ENCODE measurements around the gene FXYD7. TPM values are rescaled to one million over a fixed set of nuclear protein-coding genes. Genes with fewer than 3 reads are reported as not detected.

FXYD7 gene
- total RNA-seq, 2 experiments from 2014 or later: 0.50 to 6.1 TPM

DNA sequence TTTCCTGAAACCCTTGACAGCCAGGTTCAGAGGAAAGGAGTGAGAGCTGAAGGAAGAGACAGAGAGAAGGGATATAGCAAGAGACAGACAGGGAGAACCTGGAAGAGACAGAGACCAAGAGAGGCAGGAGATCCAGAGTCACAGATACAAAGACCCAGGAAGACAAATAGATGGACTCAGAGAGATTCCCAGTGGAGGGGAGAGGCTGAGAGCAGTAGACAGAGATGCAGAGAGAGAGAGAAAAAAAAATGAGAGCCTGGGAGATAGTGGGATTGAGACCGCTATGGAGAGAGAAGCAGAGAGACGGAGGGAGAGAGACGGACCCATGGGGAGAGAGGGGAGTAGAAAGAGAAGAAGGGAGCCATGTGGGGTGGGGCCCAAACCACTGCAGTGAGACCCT lies 763 bp downstream of the FXYD7 start:
- H4K20me1 ChIP-seq (ENCODE audit: insufficient read depth, low read length): no peaks in the 10 kb centered on the region
- H3K4me3 ChIP-seq (ENCODE audit: low read depth, low read length, poor library complexity, severe bottlenecking): no peak overlapping the region
- POLR2A ChIA-PET: interaction anchor here (0.7 to 3.5 kb wide), 2 partner anchors 8 to 73 kb away, joined by 3 to 25 read pairs; no protein-coding TSS in a partner anchor
- H3K4me1 ChIP-seq (ENCODE audit: insufficient read depth, low read length, poor library complexity, severe bottlenecking): peaks cover 43% of the 10 kb centered on the region
- no peaks in the 10 kb centered on the region for H3K9me2 ChIP-seq (ENCODE audit: insufficient read depth, low read length)
- BruUV-seq (replicated peaks): no TSS peak
- H3K4me2 ChIP-seq (ENCODE audit: low read length): peak overlapping the region; percentile 75; the same call in 1 of the 2 replicates
- no peak overlapping the region for H2AFZ ChIP-seq (ENCODE audit: low read length)
- no peaks in the 10 kb centered on the region for H3K79me2 ChIP-seq (ENCODE audit: insufficient read depth, low read depth, low read length)
- H3K9me3 ChIP-seq (ENCODE audit: low read length): no peaks in the 10 kb centered on the region
- no peak for DNase-seq (ENCODE audit: low spot score)
- H3K27ac ChIP-seq (ENCODE audit: low read depth, low read length, poor library complexity, severe bottlenecking): no peak overlapping the region
- no peaks in the 10 kb centered on the region for H3K36me3 ChIP-seq (ENCODE audit: insufficient read depth, low read length)
- intact Hi-C loops (cut with micrococcal nuclease; ENCODE audit: unreplicated experiment): loop anchor here (5.0 to 10.0 kb wide), 2 partner anchors 123 to 321 kb away; partner anchors contain the start of gene USF2
- TF ChIP-seq EZH2phosphoT487 (IDR thresholded peaks at IDR 0.05; ENCODE audit: borderline replicate concordance, low read depth, low read length): no peak
- TF ChIP-seq, protein P1, sequence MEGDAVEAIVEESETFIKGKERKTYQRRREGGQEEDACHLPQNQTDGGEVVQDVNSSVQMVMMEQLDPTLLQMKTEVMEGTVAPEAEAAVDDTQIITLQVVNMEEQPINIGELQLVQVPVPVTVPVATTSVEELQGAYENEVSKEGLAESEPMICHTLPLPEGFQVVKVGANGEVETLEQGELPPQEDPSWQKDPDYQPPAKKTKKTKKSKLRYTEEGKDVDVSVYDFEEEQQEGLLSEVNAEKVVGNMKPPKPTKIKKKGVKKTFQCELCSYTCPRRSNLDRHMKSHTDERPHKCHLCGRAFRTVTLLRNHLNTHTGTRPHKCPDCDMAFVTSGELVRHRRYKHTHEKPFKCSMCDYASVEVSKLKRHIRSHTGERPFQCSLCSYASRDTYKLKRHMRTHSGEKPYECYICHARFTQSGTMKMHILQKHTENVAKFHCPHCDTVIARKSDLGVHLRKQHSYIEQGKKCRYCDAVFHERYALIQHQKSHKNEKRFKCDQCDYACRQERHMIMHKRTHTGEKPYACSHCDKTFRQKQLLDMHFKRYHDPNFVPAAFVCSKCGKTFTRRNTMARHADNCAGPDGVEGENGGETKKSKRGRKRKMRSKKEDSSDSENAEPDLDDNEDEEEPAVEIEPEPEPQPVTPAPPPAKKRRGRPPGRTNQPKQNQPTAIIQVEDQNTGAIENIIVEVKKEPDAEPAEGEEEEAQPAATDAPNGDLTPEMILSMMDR (conservative IDR thresholded peaks at IDR 0.05; ENCODE audit: low read length): no peak
- CTCF ChIA-PET (ENCODE audit: unreplicated experiment): interaction anchor here (0.6 kb wide), 1 partner anchor 147 kb away, joined by 3 read pairs; no protein-coding TSS in a partner anchor

DNA sequence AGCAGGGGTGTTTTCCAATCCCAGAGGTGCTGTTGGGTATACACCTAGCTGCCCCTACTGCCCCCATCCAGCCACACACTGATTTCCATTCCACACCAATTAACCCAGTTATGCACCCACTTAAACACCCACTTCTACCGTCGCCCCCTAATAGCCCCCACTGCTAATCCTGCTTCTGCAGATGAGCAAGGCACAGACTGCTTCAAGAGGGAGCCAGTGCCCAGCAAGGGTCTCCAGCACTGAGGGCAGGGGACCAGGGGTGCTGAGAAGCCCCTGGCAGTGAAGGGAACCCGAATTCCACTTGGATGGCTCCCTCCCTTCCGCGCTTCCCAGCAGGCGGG lies 1.2 kb downstream of the FXYD7 start:
- POLR2A ChIA-PET: interaction anchor here (0.6 kb wide), 1 partner anchor 62 kb away, joined by 3 read pairs; no protein-coding TSS in a partner anchor
- H2AFZ ChIP-seq (ENCODE audit: low read length): no peak overlapping the region
- H3K36me3 ChIP-seq (ENCODE audit: insufficient read depth, low read length): no peaks in the 10 kb centered on the region
- TF ChIP-seq, protein P1 (conservative IDR thresholded peaks at IDR 0.05; ENCODE audit: low read length): no peak
- no peak for TF ChIP-seq EZH2phosphoT487 (IDR thresholded peaks at IDR 0.05; ENCODE audit: borderline replicate concordance, low read depth, low read length)
- no peak overlapping the region for H3K27ac ChIP-seq (ENCODE audit: low read depth, low read length, poor library complexity, severe bottlenecking)
- CTCF ChIA-PET (ENCODE audit: unreplicated experiment): no interaction called here
- peaks cover 43% of the 10 kb centered on the region for H3K4me1 ChIP-seq (ENCODE audit: insufficient read depth, low read length, poor library complexity, severe bottlenecking)
- H3K4me3 ChIP-seq (ENCODE audit: low read depth, low read length, poor library complexity, severe bottlenecking): no peak overlapping the region
- H3K4me2 ChIP-seq (ENCODE audit: low read length): no peak overlapping the region
- BruUV-seq (replicated peaks): no TSS peak
- no peak for DNase-seq (ENCODE audit: low spot score)
- H4K20me1 ChIP-seq (ENCODE audit: insufficient read depth, low read length): no peaks in the 10 kb centered on the region
- intact Hi-C loops (cut with micrococcal nuclease; ENCODE audit: unreplicated experiment): loop anchor here (5.0 to 10.0 kb wide), 2 partner anchors 123 to 321 kb away; partner anchors contain the start of gene USF2
- H3K79me2 ChIP-seq (ENCODE audit: insufficient read depth, low read depth, low read length): no peaks in the 10 kb centered on the region
- H3K9me3 ChIP-seq (ENCODE audit: low read length): no peaks in the 10 kb centered on the region
- H3K9me2 ChIP-seq (ENCODE audit: insufficient read depth, low read length): no peaks in the 10 kb centered on the region

DNA sequence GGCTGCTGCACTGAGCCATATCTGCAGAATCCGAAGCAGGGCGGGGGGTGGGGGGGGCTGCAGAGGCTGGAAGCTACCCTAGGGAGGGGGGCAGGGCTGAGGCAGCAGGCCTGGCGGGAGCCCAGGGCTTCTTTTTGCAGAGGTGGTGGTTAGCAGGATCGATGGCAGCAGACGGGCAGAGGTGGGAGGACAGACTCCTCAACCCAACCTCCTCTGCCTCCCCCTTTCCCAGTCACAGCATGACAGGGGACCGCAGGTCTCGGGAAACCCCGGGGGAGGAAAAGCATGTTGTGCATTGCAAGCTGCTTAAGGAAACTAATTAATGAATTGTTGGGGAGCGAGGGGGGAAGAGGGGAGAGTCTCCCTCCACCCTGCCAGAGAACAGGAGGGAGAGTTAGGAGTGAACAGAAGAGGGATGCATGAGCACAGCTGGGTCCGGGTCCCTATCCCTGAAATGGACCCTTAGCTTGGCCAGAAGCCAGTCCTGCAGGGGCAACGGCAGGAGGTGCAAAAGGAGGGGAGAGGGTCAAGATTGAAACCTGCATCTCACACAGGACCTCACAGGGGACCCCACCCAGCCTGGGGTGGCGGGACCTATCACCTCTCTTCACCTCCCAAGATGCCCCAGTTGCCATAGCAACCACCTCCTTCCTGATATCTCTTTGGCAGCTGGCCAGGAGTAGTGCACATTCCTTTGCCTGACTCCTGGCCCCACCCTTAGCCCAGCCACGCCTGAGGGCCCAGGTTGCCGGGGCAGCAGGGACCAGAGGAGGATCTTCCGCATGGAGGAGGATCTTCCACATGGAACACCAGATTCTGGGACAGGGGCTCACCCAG lies 1.8 kb downstream of the FXYD7 start:
- H3K27ac ChIP-seq (ENCODE audit: low read depth, low read length, poor library complexity, severe bottlenecking): no peak overlapping the region
- DNase-seq (ENCODE audit: low spot score): peak; percentile 36
- CTCF ChIA-PET (ENCODE audit: unreplicated experiment): no interaction called here
- TF ChIP-seq, protein P1 (conservative IDR thresholded peaks at IDR 0.05; ENCODE audit: low read length): no peak
- TF ChIP-seq EZH2phosphoT487 (IDR thresholded peaks at IDR 0.05; ENCODE audit: borderline replicate concordance, low read depth, low read length): no peak
- no peaks in the 10 kb centered on the region for H3K79me2 ChIP-seq (ENCODE audit: insufficient read depth, low read depth, low read length)
- H4K20me1 ChIP-seq (ENCODE audit: insufficient read depth, low read length): no peaks in the 10 kb centered on the region
- no peaks in the 10 kb centered on the region for H3K36me3 ChIP-seq (ENCODE audit: insufficient read depth, low read length)
- no peaks in the 10 kb centered on the region for H3K9me2 ChIP-seq (ENCODE audit: insufficient read depth, low read length)
- H3K4me3 ChIP-seq (ENCODE audit: low read depth, low read length, poor library complexity, severe bottlenecking): no peak overlapping the region
- no peaks in the 10 kb centered on the region for H3K9me3 ChIP-seq (ENCODE audit: low read length)
- no peak overlapping the region for H2AFZ ChIP-seq (ENCODE audit: low read length)
- POLR2A ChIA-PET: interaction anchor here (0.6 to 1.0 kb wide), 2 partner anchors 12 to 61 kb away, joined by 3 read pairs; no protein-coding TSS in a partner anchor
- no peak overlapping the region for H3K4me2 ChIP-seq (ENCODE audit: low read length)
- no TSS peak for BruUV-seq (replicated peaks)
- H3K4me1 ChIP-seq (ENCODE audit: insufficient read depth, low read length, poor library complexity, severe bottlenecking): peaks cover 43% of the 10 kb centered on the region
- intact Hi-C loops (cut with micrococcal nuclease; ENCODE audit: unreplicated experiment): loop anchor here (5.0 to 10.0 kb wide), 2 partner anchors 122 to 320 kb away; partner anchors contain the start of gene USF2

Data from OCI-LY7 (cell line).